Right kidney (tissue), 1 donor: ENCODE results near the gene FTSJ1.
"Not testable (repeated sequence)": the region's sequence is repeated elsewhere in the genome, so short reads cannot be mapped to it uniquely, and the experiment has no call there.

Source experiments
- DNase-seq: peaks from one replicate; pipeline ENCODE4 v3.0.0-alpha.2; 2016

The FTSJ1 gene

GRCh38 chrX:48523682-48524081 lies 47.7 kb downstream of the FTSJ1 start:
- DNase-seq = no peak

DNA sequence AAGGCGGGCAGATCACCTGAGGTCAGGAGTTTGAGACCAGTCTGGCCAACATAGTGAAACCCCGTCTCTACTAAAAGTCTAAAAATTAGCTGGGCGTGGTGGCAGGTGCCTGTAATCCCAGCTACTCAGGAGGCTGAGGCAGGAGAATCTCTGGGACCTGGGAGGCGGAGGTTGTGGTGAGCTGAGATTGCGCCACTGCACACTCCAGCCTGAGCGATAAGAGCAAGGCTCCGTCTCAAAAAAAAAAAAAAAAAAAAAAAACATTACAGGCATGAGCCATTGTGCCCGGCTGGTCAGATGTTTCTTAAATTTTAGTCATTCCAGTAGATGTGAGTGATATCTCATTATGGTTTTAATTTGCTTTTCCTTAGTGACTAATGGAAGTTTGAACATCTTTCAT lies 49.9 kb downstream of the FTSJ1 start:
- not testable (repeated sequence) for DNase-seq

- DNase-seq = no peak
Measured at GRCh38 chrX:48530736-48531135, 54.7 kb downstream of the FTSJ1 start.

DNA sequence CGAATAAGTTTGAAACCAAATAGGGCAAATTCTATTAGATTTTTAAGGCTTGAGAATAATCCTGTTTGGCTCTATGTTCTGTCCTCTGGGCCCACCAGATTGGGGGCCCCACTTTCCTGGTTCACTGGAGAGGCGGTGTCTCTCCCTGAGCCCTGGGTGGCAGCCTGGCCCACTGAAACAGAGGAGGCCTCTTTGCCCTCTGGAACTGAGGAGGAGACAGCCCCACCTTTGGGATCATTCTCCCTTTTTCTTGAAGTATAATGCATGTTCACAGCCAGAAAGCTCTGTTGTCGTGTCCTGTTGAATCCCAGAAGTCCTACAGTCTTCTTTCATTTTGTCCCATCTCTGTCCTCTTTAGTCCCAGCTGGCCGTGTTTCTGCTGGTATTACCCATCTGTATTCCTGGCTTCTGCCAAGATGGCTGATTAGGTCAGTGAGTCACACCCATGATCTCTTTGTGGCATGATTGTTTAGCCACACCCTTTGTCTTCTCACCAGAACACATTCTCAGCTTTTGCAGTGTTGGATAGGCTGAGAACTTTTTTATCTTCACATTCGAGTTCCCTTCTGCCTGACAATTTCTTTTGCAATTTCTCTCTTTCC lies 55.5 kb downstream of the FTSJ1 start:
- DNase-seq = no peak

GRCh38 chrX:48532161-48532560 lies 56.2 kb downstream of the FTSJ1 start:
- no peak for DNase-seq

GRCh38 chrX:48533165-48533564 lies 57.2 kb downstream of the FTSJ1 start:
- DNase-seq = no peak
